HCT116 (cell line): ENCODE data around the gene FRG2C.
"Not testable (repeated sequence)": the region's sequence is repeated elsewhere in the genome, so short reads cannot be mapped to it uniquely, and the experiment has no call there.

Experiments used
- RAD21 ChIP-seq: IDR thresholded peaks from 2 replicates; pipeline ENCODE4 v1.6.1; 2012; ENCODE audit warnings: low read depth, mild to moderate bottlenecking
- ZFX ChIP-seq: fragments of 450-650 bp; IDR thresholded peaks from 2 replicates; pipeline ENCODE4 v1.6.1; 2017
- TF ChIP-seq, protein P1 (sequence below), 3 experiments: fragments of 200-600 bp in 1 of 3; sonication (generic) in 1 of 3; IDR thresholded peaks in 2 of 3; conservative IDR thresholded peaks in 1 of 3; 2 replicates each; pipeline ENCODE4 v1.5.1; 2012 to 2017; ENCODE audit warnings: low read depth in 2 of 3, low read length in 2 of 3, antibody characterized with exemption in 1 of 3, borderline replicate concordance in 1 of 3, control low read depth in 1 of 3, mild to moderate bottlenecking in 1 of 3, mixed read lengths in 1 of 3, mixed run types in 1 of 3, moderate library complexity in 1 of 3; ENCODE audit not compliant: insufficient read depth in 1 of 3
- TF ChIP-seq, protein P2 (sequence below): IDR thresholded peaks from 2 replicates; pipeline ENCODE4 v1.6.1; 2012

DNA sequence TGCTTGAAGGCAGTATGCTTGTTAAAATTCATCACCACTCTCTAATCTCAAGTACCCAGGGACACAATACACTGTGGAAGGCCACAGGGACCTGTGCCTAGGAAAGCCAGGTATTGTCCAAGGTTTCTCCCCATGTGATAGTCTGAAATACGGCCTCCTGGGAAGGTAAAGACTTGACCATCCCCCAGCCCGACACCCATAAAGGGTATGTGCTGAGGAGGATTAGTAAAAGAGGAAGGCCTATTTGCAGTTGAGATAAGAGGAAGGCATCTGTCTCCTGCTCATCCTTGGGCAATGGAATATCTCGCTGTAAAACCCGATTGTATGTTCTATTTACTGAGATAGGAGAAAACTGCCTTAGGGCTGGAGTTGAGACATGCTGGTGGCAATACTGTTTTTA lies 18.6 kb upstream of the FRG2C start:
- TF ChIP-seq, protein P1, sequence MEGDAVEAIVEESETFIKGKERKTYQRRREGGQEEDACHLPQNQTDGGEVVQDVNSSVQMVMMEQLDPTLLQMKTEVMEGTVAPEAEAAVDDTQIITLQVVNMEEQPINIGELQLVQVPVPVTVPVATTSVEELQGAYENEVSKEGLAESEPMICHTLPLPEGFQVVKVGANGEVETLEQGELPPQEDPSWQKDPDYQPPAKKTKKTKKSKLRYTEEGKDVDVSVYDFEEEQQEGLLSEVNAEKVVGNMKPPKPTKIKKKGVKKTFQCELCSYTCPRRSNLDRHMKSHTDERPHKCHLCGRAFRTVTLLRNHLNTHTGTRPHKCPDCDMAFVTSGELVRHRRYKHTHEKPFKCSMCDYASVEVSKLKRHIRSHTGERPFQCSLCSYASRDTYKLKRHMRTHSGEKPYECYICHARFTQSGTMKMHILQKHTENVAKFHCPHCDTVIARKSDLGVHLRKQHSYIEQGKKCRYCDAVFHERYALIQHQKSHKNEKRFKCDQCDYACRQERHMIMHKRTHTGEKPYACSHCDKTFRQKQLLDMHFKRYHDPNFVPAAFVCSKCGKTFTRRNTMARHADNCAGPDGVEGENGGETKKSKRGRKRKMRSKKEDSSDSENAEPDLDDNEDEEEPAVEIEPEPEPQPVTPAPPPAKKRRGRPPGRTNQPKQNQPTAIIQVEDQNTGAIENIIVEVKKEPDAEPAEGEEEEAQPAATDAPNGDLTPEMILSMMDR (IDR thresholded peaks at IDR 0.05 in 2 of 3, conservative IDR thresholded peaks at IDR 0.05 in 1 of 3; ENCODE audit: borderline replicate concordance in 1 of 3, insufficient read depth in 1 of 3, low read depth in 2 of 3, low read length in 2 of 3), result not testable (repeated sequence)
- TF ChIP-seq, protein P2, sequence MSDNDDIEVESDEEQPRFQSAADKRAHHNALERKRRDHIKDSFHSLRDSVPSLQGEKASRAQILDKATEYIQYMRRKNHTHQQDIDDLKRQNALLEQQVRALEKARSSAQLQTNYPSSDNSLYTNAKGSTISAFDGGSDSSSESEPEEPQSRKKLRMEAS, result not testable (repeated sequence)
- TF ChIP-seq RAD21, ZFX: not testable (repeated sequence)
